Measurements from ENCODE around the gene MEIG1.
"Not testable (repeated sequence)": the region's sequence is repeated elsewhere in the genome, so short reads cannot be mapped to it uniquely, and the experiment has no call there.

Gene MEIG1, protein sequence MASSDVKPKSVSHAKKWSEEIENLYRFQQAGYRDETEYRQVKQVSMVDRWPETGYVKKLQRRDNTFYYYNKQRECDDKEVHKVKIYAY

DNA sequence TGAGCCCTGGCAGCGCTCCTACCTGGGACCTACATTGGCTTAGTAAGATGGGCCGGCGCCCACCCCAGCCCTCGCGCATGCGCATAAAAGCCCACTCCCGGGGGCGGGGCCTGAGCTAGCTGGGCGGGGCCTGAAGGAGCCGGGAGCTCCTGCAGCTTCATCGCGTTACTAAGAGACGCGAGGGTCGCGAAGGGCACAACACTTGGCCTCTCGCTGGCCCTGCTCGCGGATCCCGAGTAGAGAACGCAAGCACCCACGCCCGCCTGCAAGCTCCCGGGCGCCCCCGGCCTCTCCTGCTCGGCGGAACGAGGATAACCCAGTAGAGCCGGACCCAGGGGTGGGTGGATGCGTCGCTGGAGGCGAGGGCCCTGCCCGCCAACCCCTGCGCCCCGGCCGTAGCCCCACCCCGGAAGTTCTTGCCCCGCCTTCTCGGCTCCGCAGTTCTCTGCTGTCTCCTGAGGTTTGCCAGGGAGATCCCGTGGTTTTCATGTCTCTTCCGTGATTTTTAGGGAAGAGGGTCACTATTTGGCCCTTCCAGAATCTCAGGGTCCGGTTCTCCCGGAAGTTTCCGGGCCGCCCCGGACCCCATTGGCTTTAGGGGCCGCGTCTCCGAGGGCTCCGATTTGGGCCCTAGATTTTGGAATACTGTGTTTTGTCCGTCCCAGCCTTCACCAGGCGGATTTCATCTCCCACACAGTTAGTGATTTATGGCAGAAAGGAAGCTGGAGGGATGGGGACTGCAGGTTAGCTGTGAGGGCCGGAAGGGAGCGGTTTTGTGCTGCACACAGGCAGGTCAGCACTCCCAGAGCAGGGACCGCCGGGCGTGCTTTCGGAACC lies at the start of gene MEIG1:
Gene MEIG1, plus strand, starts transcription at position 168 of the 837 bp plus-strand sequence. CDS start 7,081 bp downstream, outside the sequence.
- peak; percentile 92 for DNase-seq (ENCODE audit: low read depth)

DNA sequence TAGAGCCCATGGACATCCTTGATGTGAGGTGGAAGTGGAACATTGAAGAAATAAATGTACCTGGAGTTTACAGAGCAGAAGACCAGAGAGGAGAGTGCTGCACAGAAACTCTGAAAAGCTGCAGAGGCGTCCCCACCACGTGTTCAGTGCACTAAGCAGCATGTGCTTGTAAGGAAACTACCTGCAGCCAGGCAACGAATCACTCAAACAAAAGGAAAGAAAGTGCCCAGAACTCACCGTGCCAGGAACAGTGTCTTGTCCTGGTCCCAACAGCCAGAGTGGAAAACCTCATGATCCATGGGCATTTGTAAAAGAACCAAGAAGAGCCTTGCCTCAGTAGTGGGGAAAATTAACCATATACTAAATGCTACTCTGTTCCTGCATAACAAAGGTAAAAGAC lies 48.2 kb upstream of the MEIG1 start:
- DNase-seq (ENCODE audit: low read depth): no peak

DNA sequence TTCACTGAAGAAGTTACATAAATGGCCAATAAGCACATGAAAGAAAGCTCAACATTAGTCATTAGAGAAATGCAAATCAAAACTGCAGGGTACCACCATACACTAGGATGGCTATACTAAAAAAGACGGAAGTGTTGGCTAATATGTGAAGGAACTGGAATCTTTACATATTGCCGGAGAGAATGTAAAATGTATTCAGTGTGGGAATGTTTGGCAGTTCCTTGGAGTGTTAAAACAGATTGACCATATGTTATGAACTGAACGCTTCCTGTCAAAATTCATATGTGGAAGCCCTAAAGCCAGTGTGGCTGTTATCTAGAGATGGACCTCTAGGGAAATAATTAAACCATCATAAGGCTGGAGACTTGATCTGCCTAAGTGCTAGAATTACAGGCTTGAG lies 47.4 kb upstream of the MEIG1 start:
- no peak for DNase-seq (ENCODE audit: low read depth)

DNA sequence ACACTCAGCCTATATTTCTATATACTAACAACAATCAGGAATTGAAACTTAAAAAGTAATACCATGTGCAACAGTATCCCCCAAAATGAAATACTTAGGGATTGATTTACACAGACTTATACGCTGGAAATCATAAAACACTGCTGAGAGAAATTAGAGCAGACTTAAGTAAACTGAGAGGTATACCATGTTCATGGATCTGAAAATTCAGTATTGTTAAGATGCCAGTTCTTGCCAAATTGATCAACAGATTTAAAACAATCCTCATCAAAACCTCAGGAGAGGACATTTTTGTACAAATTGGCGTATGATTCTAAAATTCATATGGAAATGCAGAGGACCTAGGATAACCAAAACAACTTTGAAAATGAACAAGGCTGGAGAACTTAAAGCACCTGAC lies 42.6 kb upstream of the MEIG1 start:
- no peak for DNase-seq (ENCODE audit: low read depth)

DNA sequence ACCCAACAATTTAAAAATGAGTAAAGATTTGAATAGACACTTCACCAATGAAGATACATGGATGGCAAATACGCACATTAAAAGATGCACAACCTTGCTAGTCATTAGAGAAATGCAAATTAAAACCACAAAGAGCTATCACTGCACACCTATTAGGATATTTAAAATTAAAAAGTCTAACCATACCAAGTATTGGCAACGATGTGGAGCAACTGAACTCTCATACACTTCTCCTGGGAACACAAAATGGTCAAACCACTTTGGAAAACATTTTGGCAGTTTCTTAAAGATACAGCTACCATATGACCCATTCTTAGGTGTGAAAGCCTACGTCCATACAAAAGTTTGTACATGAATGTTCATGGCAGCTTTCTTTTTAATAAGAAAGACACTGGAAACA lies 41.4 kb upstream of the MEIG1 start:
- no peak for DNase-seq (ENCODE audit: low read depth)

DNA sequence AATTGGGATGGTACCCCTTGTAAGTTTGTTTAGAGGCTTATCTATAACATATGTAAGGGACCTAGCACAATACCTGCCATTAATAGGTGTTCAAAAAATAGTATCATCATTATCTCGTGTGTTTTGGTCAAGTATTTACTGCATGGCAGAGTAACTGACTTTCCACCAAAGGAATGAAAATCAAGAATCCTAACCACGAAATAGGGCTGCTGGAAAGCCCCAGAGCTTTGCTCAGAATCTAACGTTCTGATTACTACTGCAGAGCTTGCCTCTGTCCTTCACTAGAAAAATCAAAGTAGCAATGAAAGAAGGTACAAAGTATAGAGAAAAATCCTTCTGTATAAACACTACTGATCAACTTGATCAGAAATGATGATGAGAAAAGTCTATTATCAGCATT lies 40.2 kb upstream of the MEIG1 start:
- DNase-seq (ENCODE audit: low read depth): no peak

DNA sequence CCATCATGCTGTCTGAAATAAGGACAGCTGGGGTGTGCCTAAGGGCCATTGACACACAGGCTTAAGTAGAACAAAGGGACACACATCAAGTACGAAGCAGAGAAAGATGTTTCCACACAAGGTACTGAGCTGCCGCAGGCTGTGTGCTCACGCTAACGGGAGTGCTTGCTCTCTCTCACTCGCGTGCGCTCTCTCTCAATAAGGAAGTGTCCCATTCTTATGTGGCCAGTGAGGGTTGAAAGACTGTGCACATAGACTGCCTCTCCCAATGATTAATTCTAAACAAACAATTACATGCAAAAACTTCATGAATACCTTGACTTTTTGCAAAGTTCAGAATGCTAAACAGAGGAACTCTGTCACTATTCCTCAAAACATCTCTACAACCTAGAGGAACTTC lies 35.2 kb upstream of the MEIG1 start:
- no peak for DNase-seq (ENCODE audit: low read depth)

DNA sequence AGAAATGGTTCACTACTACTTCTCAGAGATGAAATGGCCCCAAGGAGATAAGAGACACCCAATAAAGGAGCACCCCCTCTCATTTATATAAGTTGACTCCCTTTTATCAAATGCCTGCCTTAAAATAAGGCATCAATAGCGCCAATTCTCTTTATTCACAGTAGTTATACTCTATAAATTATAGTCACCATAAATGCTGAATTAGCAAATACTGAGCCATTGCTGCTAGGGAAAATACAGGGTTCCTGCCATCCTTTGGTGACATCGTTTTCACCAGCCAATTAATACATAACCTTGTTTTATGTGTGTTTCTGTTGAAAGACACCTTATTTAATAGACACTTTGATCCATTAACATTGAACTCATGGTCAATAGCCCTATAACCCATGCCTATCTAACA lies 33.9 kb upstream of the MEIG1 start:
- no peak for DNase-seq (ENCODE audit: low read depth)

DNA sequence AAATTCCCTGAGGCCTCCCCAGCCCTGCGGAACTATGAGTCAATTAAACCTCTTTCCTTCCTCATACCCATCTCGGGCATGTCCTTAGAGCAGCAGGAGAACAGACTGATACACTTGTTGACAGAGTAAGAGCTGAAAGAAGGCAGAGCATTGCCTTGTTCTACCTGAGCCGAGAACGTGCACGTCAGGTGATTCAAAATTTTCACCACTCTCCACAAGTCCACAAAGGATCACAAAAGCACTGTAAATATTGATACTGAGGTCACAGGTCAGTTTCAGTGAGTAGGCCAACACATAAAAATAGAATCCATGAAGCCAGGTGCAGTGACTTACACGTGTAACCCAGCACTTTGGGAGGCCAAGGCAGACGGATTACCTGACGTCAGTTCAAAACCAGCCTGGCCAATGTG lies 33.1 kb upstream of the MEIG1 start:
- no peak for DNase-seq (ENCODE audit: low read depth)

DNA sequence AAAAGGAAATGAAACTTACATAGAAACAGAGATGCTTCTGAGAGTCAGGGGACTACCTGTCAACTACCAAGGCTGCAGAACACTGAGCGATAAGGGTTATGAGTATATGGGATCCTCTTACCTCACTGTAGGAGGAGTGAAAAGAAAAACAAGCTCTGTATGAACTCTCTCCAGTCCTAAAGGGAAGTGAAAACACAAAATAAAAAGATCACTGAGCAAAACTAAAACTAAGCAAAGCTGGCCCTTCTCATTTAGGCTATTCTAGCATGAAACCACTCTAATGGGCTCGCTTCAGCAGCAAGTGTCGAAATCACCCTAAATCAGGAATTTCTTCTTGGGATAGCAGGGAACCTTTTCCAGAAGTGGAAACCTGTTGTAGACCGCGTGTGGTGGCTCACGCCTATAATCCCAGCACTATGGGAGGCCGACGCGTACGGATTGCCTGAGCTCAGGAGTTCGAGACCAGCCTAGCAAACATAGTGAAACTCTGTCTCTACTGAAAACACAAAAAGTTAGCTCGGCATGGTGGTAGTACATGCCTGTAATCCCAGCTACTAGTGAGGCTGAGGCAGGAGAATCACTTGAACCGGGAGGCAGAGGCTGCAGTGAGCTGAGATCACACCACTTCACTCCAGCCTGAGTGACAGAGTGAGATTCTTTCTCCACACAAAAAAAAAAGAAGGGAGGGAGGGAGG lies 32.3 kb upstream of the MEIG1 start:
- DNase-seq (ENCODE audit: low read depth): no peak

DNA sequence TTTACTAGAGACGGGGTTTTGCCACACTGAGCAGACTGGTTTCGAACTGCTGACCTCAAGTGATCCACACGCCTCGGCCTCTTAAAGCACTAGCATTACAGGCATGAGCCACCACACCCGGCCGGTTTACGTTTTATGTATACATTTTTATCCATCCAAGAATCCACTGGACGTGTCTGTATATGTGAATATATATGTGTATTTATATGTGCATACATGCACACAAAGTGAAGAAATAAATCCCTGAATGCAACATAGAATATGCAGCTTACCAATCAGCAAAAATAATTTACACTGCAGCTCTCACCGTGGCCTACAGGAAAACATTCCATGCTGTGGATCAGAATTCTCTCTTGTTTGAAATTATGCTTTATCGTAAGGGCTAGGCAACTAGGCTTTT lies 28.6 kb upstream of the MEIG1 start:
- DNase-seq (ENCODE audit: low read depth): no peak

DNA sequence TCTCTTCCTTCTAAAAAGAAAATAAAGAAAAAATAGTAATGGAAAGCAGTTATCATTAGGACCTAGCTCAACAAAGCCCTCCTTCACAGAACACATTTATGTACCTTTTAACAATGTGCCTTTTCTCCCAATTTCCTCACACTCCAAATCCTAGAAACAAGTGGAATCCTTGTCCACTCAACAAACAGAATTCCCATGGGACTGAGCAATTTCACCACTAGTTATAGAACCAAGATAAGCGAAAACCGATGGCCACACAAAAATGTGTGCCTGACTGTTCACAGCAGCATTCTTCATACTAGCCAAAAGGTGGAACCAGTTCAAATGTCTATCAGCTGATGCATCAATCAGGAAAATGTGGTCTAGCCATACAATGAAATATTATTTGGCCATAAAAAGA lies 22.6 kb upstream of the MEIG1 start:
- DNase-seq (ENCODE audit: low read depth): no peak

DNA sequence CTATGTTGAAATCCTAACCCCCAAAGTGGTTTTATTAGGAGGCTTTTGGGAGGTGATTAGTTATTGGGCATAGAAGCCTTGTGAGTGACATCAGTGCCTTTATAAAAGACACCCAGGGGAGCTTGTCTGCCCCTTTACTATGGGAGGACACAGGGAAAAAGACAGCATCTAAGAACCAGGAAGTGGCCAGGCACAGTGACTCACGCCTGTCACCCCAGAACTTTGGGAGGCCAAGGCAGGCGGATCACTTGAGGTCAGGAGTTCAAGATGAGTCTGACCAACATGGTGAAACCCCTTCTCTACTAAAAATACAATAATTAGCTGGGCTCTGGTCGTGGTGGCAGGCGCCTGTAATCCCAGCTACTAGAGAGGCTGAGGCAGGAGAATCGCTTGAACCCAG lies 20.2 kb upstream of the MEIG1 start:
- not testable (repeated sequence) for DNase-seq (ENCODE audit: low read depth)

DNA sequence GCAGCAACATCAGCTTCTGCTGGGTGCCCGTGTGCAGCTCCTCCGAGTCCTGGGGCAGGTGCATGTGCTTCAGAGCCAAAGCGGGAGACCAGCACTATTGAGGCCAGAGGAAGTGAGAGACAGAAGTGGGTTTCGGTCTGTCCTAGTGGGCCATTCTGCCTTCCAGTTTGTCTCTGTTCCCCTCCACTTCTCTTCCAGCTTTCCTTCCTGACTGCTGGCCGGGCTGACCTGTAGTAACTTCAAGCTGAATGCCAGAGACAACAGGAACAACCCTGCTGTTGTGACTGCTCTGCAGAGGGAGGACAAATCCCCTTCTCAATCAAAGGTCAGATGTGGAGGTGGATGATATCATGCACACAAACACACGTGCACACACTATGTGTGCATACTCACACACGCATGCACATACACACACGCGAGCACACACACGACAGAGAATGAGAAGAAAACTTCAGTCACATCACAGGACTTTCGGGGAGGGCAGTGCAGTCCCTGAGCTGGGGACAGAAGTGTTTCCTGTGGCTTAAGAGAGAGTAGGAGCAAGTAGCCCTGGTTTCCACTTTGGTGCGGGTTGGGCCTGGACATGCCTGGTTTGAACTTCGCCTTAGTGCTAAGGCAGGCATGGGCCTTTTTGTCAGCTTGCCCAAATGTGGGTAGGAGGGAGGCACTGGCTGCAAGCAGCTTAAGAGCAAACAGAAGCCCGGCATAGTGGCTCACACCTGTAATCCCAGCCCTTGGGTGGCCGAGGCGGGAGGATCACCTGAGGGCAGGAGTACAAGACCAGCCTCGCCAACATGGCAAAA lies 16.8 kb upstream of the MEIG1 start:
- not testable (repeated sequence) for DNase-seq (ENCODE audit: low read depth)

DNA sequence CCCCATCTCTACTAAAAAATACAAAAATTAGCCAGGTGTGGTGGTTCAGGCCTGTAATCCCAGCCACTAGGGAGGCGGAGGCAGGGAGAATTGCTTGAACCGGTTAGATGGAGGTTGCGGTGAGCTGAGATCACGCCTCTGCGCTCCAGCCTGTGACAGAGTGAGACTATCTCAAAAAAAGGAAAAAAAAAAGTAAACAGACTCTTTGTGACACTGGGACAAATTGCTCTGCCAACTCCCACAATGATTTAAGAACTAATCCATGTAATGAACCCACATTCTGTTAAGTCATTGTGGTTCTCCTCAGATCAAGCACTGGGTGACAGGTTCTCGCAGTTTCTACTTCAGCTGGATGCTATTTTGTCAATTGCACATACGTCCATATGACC lies 16.2 kb upstream of the MEIG1 start:
- DNase-seq (ENCODE audit: low read depth): not testable (repeated sequence)

DNA sequence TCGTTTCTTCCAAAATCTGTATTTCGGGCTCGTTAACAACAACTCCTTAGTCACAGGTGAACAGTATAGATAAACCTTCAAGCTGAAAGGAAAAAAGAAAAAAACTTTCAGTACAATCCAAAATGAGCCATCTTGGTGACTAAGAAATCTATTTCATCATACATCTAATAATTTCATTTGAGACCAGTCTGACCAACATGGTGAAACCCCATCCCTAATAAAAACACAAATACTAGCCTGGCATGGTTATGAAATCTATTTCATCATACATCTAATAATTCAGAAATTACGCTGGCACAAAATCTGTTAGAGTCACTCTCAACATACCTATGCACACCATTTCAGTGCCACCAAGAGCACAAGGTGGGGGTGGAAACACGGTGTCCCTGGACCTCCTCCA lies 14.1 kb upstream of the MEIG1 start:
- no peak for DNase-seq (ENCODE audit: low read depth)

DNA sequence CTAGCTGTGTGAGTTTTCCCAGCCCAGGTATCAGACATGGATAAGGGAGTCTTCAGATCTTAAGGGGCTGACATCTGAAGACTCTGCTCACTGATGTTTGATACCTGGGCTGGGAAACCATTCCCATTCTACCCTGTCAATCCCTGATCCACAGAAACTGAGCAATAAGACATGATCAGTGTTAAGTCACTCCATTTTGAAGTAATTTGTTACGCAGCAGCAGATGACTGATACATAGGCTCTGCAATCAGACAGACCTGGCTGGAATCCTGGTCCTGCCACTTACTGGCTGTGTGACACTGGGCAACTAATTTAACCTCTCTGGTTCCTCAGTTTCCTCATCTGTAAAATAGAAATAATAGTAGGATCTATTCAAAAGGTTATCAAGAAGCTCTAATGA lies 11.9 kb upstream of the MEIG1 start:
- DNase-seq (ENCODE audit: low read depth): no peak

DNA sequence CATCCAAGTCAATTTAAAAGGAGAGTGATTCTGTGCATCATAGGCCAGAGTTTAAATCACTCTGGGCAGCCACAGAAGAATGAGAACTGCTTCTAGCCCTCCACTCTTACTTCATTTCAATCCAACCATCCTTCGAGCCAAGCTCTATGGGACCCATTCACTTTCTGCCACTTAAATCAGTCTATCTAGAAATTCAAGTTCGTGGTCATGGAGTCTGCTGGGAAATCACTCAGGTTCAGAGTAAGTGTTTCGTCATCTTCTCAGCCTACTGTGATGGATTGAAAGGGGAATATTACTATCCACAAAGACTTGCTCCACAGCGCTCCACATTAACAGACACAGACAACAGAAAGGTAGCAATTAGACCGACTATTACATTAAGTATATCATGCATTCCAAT lies 9.9 kb upstream of the MEIG1 start:
- DNase-seq (ENCODE audit: low read depth): no peak

DNA sequence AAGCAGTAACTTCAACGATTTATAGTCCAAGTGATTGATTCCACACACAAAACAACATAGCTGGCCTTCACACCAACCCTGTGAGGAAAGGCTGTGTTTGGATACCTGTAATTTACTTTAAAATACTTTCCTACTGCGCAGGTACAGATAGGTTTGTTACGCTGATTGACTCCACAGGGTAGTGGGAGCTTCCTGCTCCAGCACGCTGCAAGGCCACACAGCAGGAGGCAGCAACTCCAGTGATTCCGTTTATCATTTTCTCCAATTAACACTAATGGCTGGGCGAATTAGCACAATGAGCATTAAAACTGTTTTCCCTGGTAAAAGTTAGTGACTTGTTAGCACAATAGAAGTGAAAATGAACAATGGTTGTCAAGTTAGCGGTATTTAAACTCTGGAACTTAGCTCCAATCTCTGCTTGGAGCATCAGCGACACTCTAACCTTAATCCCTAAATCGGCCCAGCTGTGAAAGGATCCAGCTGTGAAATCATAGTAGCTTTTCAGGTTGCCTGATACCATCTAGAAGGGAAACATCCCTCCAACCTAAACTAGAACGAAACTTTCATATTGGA lies 6.3 kb upstream of the MEIG1 start:
- no peak for DNase-seq (ENCODE audit: low read depth)

DNA sequence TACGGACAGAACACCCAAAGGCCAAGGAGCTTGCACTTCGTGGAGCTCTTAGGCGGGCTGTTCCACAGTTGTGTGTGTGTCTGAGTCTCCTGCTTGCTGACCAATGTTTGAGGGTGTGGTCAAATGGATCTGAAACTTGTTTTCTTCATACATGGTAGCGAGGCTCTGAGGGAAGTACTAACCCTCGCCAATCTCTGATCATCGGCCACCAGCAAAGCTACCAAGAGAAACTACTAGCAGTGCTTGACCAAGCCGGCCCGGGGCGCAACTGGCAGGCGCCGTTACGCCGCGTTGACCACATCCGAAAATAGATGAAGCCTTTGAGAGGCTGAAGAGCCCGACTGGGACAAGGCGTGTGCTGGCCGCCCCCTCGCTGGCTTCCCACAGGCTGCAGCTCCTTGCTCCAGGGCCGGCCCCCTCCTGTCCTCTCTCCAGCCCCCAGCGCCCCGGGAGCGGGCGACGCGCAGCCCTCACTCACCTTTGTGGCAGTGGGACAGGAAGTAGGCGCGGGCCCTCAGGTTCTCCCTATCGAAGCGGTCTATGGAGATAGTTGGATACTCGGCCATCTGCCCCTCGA lies 5.7 kb upstream of the MEIG1 start:
- DNase-seq (ENCODE audit: low read depth): no peak

DNA sequence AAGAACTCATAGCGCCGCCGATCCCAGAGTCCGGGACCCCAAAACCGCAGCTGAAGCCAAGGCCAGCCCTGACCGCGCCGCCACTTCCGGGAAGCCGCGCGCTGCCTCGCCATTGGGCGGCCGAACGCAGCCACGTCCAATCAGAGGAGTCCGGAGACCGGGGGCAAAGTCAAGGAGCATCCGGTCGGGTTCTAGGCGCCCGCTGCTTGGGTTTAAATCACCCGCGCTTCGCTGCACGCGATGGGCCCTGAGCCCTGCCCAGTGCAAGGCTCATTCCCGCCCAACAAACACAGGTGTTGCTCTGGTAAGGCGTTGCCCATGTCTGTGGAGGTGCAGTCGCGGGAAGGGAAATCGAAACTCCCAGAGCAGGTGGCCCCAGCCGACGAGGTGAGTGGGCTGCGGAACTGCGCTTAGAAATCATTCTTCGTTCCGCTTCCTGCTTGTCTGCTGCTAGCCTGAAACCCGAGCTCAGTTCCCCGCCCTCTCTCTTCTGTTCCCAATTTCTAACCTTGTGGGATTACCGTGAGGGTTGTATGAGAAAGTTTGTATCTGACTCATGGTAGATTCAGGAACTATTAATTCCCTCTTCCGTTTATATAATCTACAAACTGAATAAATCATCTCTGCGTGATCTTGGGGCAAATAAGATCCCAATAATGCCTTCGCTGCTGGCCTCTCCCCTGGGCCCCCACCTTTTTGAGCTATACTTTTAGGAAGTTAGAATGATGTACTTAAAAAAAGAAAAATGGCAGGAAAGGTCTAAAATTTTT lies 5.0 kb upstream of the MEIG1 start, which contains the start of gene DCLRE1C:
Gene DCLRE1C, minus strand, starts transcription at position 96 of the 770 bp plus-strand sequence. Its CDS starts 86 bp downstream, at position 10.
- DNase-seq (ENCODE audit: low read depth): peak; percentile 79
